Measurements from ENCODE around the gene ACAD11. TPM values are rescaled to one million over a fixed set of nuclear protein-coding genes. Genes with fewer than 3 reads are reported as not detected.

Gene ACAD11
- total RNA-seq, 4 donors from 2014 or later, result 39.0 to 69.8 (median 51.5) TPM

DNA sequence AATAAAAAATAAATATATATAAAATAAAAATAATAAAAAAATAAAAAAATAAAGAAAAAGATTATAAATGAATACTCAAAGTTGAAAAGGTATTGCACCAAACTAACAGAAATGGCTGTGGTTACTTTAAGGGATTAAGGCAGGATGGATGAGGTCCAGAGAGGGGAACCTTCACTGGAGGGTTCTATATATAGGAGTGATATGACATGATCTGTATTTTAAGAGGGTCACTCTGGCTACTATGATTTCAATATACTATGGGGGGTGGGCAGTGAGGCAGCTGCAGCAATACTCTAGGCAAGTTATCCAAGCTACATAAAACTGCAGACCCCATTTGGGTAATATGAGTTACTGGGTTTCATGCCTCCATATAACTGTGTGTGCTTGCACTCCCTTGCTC lies 24.6 kb downstream of the ACAD11 start:
- TF ChIP-seq, protein P1, sequence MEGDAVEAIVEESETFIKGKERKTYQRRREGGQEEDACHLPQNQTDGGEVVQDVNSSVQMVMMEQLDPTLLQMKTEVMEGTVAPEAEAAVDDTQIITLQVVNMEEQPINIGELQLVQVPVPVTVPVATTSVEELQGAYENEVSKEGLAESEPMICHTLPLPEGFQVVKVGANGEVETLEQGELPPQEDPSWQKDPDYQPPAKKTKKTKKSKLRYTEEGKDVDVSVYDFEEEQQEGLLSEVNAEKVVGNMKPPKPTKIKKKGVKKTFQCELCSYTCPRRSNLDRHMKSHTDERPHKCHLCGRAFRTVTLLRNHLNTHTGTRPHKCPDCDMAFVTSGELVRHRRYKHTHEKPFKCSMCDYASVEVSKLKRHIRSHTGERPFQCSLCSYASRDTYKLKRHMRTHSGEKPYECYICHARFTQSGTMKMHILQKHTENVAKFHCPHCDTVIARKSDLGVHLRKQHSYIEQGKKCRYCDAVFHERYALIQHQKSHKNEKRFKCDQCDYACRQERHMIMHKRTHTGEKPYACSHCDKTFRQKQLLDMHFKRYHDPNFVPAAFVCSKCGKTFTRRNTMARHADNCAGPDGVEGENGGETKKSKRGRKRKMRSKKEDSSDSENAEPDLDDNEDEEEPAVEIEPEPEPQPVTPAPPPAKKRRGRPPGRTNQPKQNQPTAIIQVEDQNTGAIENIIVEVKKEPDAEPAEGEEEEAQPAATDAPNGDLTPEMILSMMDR (IDR thresholded peaks at IDR 0.05; ENCODE audit: low read depth), result no peak

DNA sequence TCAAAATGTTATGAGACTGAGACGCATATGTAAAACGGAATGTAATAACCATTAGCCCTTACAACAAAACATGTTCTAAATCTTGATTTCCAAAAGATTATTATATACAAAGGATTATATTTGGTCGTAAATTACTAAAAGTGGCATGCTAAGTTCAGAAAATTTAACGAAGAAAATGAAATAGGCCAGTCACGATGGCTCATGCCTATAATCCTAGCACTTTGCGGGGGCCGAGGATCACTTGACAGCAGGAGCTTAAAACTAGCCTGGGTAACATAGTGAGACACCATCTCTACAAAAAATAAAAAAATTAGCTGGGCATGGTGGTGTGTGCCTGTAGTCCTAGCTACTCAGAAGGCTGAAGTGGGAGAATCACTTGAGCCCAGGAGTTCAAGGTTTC lies 29.0 kb downstream of the ACAD11 start:
- TF ChIP-seq, protein P1 (IDR thresholded peaks at IDR 0.05; ENCODE audit: low read depth), result no peak

DNA sequence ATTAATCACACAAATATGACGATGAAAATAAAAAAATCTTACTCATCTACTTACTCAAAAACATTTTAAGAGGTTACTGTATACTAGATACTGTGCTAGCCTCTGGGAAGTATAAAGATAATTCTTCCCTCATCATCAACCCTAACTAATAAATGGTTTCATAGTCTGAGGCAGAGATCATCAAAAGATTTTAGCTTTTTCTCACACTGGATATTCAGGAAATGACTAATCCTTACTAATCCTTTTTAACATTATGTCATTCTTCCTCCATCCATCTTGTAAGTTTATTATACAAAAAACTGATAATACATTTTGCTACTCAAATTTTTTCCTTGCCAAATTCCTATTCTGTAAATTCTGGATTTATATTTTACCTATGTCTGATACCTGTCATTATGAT lies 29.7 kb downstream of the ACAD11 start:
- TF ChIP-seq, protein P1 (IDR thresholded peaks at IDR 0.05; ENCODE audit: low read depth), result no peak

DNA sequence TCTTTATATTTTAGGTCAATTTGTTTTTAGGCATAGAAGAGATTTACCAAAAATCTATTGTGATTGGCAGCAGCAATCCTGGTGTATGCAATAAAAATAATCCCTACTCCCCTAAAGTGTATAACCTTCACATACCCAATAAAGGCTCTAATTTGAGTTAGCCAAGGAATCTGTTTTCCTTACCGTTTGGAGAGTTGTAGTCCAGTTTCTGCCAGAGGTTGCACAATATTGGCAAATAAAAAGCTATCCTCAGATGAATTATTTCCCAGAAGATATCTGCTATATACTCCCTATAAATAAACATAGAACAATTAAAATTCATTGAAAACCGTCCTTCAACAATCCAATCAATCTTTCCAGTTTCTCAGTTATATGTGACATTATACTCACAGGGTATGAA lies 31.5 kb downstream of the ACAD11 start:
- TF ChIP-seq, protein P1 (IDR thresholded peaks at IDR 0.05; ENCODE audit: low read depth), result no peak

DNA sequence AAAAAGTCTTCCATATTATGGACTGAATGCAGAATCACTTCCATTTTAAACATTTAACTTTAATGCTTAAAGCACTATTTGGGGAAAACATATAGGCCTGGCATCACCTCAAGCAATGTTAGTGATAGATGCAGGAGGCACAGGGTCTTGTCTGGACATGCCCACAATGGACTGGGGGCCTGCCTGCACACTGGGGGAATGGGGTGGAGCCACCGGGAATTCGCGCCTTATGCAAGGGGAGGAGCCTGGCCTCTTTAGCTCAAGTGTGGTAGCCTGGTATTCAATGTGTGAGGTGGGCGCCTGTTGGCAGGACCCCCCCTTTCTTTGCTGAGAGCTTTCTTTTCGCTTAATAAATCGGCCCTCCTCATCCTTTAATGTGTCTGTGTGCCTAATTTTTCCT lies 32.7 kb downstream of the ACAD11 start:
- TF ChIP-seq, protein P1 (IDR thresholded peaks at IDR 0.05; ENCODE audit: low read depth), result no peak

DNA sequence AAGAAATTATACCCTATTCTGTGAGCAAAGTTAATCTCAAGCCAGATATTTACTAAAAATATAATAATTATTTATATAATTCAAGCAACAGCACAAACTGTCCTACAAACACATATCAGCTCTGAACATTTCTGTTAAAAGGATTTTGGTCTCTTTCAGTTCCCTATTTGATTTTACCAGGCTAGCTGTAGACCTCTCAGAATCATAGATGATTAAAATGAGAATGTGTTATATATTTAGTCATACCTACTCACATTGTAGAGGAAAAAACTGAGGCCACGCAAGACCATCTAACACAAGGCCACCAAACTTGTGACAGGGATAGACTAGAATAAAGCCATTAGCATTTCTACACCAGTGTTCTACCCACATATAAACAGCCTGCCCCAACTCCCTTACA lies 34.0 kb downstream of the ACAD11 start:
- TF ChIP-seq, protein P1 (IDR thresholded peaks at IDR 0.05; ENCODE audit: low read depth), result no peak

GRCh38 chr3:132624790-132625189 lies 34.8 kb downstream of the ACAD11 start:
- TF ChIP-seq, protein P1 (IDR thresholded peaks at IDR 0.05; ENCODE audit: low read depth), result no peak

Data from subcutaneous adipose tissue (tissue), 4 donors.